Astrocyte (in vitro differentiated cells and primary cell): Measurements from ENCODE around the gene SMC1B. TPM values are rescaled to one million over a fixed set of nuclear protein-coding genes. Genes with fewer than 3 reads are reported as not detected.
A peak's percentile ranks its signal among the peaks of the same experiment; 100 is the strongest.

Source experiments
- DNase-seq: peaks from one replicate; pipeline ENCODE4 v3.0.0-alpha.2; 2010; ENCODE audit warnings: low read depth
- FAIRE-seq: peaks from 2 replicates; lab custom pipeline; 2011; peaks lifted over from hg19 to GRCh38; lab: Jason Lieb, UNC
- H2AFZ ChIP-seq: 2 replicates; pipeline ENCODE4 v1.6.0; 2012; ENCODE audit warnings: low read depth, low read length, inconsistent platforms
- H3K27ac ChIP-seq: 2 replicates; pipeline ENCODE4 v1.5.1; 2011; ENCODE audit warnings: low read depth, low read length, inconsistent platforms
- H3K27me3 ChIP-seq: 2 replicates; pipeline ENCODE4 v1.6.0; 2011; ENCODE audit warnings: low read length, inconsistent platforms; ENCODE audit not compliant: insufficient read depth
- H3K36me3 ChIP-seq: 2 replicates; pipeline ENCODE4 v1.5.1; 2011; ENCODE audit warnings: low read length, inconsistent platforms; ENCODE audit not compliant: insufficient read depth
- H3K4me1 ChIP-seq: 2 replicates; pipeline ENCODE4 v1.5.1; 2011; ENCODE audit warnings: low read length, inconsistent platforms; ENCODE audit not compliant: insufficient read depth
- H3K4me2 ChIP-seq: 2 replicates; pipeline ENCODE4 v1.6.0; 2012; ENCODE audit warnings: low read length, inconsistent platforms
- H3K4me3 ChIP-seq: 2 replicates; pipeline ENCODE4 v1.5.1; 2011; ENCODE audit warnings: low read depth, mild to moderate bottlenecking, low read length, inconsistent platforms; ENCODE audit not compliant: insufficient read depth
- H3K79me2 ChIP-seq: 2 replicates; pipeline ENCODE4 v1.6.0; 2012; ENCODE audit warnings: mild to moderate bottlenecking, low read length, inconsistent platforms; ENCODE audit not compliant: insufficient read depth
- H3K9ac ChIP-seq: 2 replicates; pipeline ENCODE4 v1.6.0; 2012; ENCODE audit warnings: mild to moderate bottlenecking, low read length, inconsistent platforms
- H3K9me3 ChIP-seq: 2 replicates; pipeline ENCODE4 v1.5.1; 2012; ENCODE audit warnings: low read depth, mild to moderate bottlenecking, low read length, inconsistent platforms; ENCODE audit not compliant: insufficient read depth
- H4K20me1 ChIP-seq: 2 replicates; pipeline ENCODE4 v1.6.0; 2012; ENCODE audit warnings: low read length, inconsistent platforms; ENCODE audit not compliant: insufficient read depth
- H3K27ac Mint-ChIP-seq: one replicate; pipeline ENCODE4 v1.8.0; 2021; ENCODE audit warnings: mild to moderate bottlenecking, mixed read lengths; ENCODE audit not compliant: unreplicated experiment
- H3K27me3 Mint-ChIP-seq: one replicate; pipeline ENCODE4 v1.8.0; 2021; ENCODE audit warnings: low read depth, mixed read lengths; ENCODE audit not compliant: unreplicated experiment
- H3K36me3 Mint-ChIP-seq: one replicate; pipeline ENCODE4 v1.8.0; 2021; ENCODE audit warnings: low read depth, mixed read lengths; ENCODE audit not compliant: unreplicated experiment
- H3K4me1 Mint-ChIP-seq: one replicate; pipeline ENCODE4 v1.8.0; 2021; ENCODE audit warnings: low read depth, mixed read lengths; ENCODE audit not compliant: unreplicated experiment
- H3K4me3 Mint-ChIP-seq: one replicate; pipeline ENCODE4 v1.8.0; 2021; ENCODE audit warnings: mild to moderate bottlenecking, moderate library complexity, mixed read lengths; ENCODE audit not compliant: unreplicated experiment
- H3K9me3 Mint-ChIP-seq: one replicate; pipeline ENCODE4 v1.8.0; 2021; ENCODE audit warnings: mild to moderate bottlenecking, mixed read lengths; ENCODE audit not compliant: unreplicated experiment
- CTCF ChIP-seq: IDR thresholded peaks from 2 replicates; pipeline ENCODE4 v1.5.1; 2011; ENCODE audit warnings: low read depth, mild to moderate bottlenecking, inconsistent platforms, low read length, moderate library complexity; ENCODE audit not compliant: insufficient read depth
- EZH2 ChIP-seq: IDR thresholded peaks from 2 replicates; pipeline ENCODE4 v1.6.1; 2012; ENCODE audit warnings: mild to moderate bottlenecking, low read length, inconsistent platforms; ENCODE audit not compliant: insufficient read depth
- total RNA-seq: library from RNA; stranded (reverse); gene quantifications from 2 replicates; pipeline ENCODE4 v1.2.1, GENCODE V29; 2021

The SMC1B gene
- total RNA-seq, 1 donor from 2014 or later = not detected

DNA sequence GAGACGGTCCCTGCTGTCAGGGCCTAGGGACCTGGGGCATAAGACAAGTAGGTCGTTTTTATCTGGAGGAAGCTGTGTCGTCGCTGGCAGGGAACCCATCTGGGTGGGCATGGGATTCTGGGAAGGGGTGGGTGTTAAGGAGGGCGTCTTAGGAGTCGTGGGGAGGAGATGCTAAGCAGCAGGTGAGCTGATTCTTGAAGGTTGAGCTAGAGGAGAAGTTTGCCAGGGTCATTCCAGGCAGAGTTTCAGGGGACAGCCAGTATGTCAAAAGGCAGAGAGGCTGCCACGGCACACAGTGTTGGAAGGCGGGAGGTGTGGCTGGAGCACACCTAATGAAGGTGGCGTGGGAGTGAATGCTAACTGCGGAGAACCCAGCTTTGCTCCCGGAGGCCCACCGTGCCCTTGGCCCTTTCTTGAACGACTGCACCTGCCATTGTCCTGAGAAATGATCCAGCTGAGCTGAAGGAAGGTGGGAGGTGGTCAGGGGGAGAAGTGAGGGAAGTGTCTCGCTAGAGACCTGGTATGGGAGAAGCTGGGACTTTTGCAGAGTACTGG, 102.3 kb downstream of the SMC1B start:
- TF ChIP-seq EZH2 (no peak), CTCF (no peak)
- H3K9me3 ChIP-seq = no peaks in the 10 kb centered on the region
- H3K4me3 ChIP-seq = peak overlapping the region; percentile 77
- H3K36me3 ChIP-seq = no peaks in the 10 kb centered on the region
- no peak overlapping the region for H2AFZ ChIP-seq
- Mint-ChIP-seq H3K9me3 (no peaks in the 10 kb centered on the region), H3K4me3 (peak overlapping the region; percentile 85), H3K4me1 (peaks cover 13% of the 10 kb centered on the region), H3K27me3 (peaks cover 7% of the 10 kb centered on the region), H3K27ac (no peak overlapping the region), H3K36me3 (peaks cover 4% of the 10 kb centered on the region)
- peaks cover 51% of the 10 kb centered on the region for H3K79me2 ChIP-seq
- peaks cover 28% of the 10 kb centered on the region for H4K20me1 ChIP-seq
- no peak overlapping the region for H3K27ac ChIP-seq
- FAIRE-seq (no peak), DNase-seq (no peak)
- no peaks in the 10 kb centered on the region for H3K27me3 ChIP-seq
- H3K9ac ChIP-seq = peak overlapping the region; percentile 90
- H3K4me2 ChIP-seq = peak overlapping the region; percentile 100
- H3K4me1 ChIP-seq = peaks cover 12% of the 10 kb centered on the region

GRCh38 chr22:45310331-45310976, 102.9 kb downstream of the SMC1B start:
- H3K4me3 ChIP-seq = peak overlapping the region; percentile 77
- peaks cover 45% of the 10 kb centered on the region for H3K79me2 ChIP-seq
- no peak for TF ChIP-seq CTCF
- no peak for DNase-seq
- Mint-ChIP-seq H3K9me3 (no peaks in the 10 kb centered on the region), H3K27me3 (peaks cover 7% of the 10 kb centered on the region), H3K27ac (no peak overlapping the region), H3K36me3 (peaks cover 4% of the 10 kb centered on the region), H3K4me1 (peaks cover 13% of the 10 kb centered on the region), H3K4me3 (peak overlapping the region; percentile 85)
- peak overlapping the region; percentile 70 for H2AFZ ChIP-seq
- peak overlapping the region; percentile 100 for H3K4me2 ChIP-seq
- H3K27me3 ChIP-seq = no peaks in the 10 kb centered on the region
- no peak overlapping the region for H3K27ac ChIP-seq
- no peaks in the 10 kb centered on the region for H3K9me3 ChIP-seq
- peaks cover 28% of the 10 kb centered on the region for H4K20me1 ChIP-seq
- peaks cover 12% of the 10 kb centered on the region for H3K4me1 ChIP-seq
- H3K9ac ChIP-seq = peak overlapping the region; percentile 90
- H3K36me3 ChIP-seq = no peaks in the 10 kb centered on the region
- no peak for FAIRE-seq
